NCI-H1105 (cell line): Measurements from ENCODE around the gene CSKMT.
A peak's percentile ranks its signal among the peaks of the same experiment; 100 is the strongest.
"Not testable (repeated sequence)": the region's sequence is repeated elsewhere in the genome, so short reads cannot be mapped to it uniquely, and the experiment has no call there.

ENCODE experiments used
- DNase-seq: peaks from one replicate; lab custom pipeline; 2025; lab: John Stamatoyannopoulos, UW

CSKMT gene

DNA sequence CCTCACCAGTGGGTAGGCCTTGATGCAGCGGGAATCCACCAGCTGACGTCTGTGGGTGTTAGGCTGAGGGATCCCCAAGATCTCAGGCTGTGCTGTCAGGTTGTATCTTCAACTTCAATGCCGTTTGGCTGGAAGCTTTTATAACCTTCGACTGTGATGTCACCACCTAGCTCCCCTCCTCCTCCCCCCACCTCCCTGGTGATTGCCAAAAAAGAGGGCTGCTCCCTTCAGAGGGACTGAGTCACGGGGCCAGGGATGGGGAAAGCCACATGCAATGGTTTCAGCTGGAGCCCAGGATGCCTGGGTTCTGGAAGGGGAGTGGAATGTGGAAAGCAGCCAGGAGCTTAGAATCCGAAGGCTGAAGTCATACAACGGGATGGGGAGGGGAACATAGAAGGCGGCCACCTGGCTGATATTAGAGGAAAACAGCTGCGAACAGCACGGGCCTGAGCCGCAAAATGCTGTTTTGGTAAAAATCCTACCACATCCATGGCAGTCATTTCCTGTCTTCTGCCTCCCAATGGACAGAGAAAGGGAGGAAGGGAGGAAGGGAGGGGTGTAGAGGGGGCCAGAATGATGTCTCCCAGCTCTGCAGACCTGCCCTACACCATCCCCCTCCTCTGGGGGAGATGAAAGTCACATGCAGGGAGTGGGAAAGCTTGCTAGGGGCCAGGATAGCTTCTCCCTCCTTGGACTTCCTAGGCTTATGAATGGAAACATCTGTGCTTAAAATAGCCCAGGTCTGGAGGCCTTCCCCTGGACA lies 24.5 kb downstream of the CSKMT start, which contains the start of gene LRRN4CL:
LRRN4CL (minus strand) TSS at position 110 of the 763 bp plus-strand sequence. CDS start 1,022 bp downstream, outside the sequence.
- DNase-seq = no peak

DNA sequence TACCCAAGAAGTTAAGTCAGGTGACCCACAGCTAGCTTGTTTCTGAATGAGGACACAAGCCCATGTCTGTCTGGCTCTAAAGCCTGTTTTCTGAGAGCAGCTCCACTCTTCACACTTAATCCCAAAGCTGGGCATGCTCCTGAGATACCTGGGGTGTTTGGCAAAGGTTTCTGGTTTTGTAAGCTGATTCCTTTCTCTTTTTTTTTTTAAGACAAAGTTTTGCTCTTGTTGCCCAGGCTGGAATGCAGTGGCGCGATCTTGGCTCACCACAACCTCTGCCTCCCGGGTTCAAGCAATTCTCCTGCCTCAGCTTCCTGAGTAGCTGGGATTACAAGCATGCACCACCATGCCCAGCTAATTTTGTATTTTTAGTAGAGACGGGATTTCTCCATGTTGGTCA lies 28.5 kb downstream of the CSKMT start:
- not testable (repeated sequence) for DNase-seq

GRCh38 chr11:62694455-62695167 lies 29.5 kb downstream of the CSKMT start:
- DNase-seq = peak; percentile 57

GRCh38 chr11:62702246-62702645 lies 37.1 kb downstream of the CSKMT start:
- no peak for DNase-seq

GRCh38 chr11:62703921-62704320 lies 38.8 kb downstream of the CSKMT start:
- DNase-seq = not testable (repeated sequence)

DNA sequence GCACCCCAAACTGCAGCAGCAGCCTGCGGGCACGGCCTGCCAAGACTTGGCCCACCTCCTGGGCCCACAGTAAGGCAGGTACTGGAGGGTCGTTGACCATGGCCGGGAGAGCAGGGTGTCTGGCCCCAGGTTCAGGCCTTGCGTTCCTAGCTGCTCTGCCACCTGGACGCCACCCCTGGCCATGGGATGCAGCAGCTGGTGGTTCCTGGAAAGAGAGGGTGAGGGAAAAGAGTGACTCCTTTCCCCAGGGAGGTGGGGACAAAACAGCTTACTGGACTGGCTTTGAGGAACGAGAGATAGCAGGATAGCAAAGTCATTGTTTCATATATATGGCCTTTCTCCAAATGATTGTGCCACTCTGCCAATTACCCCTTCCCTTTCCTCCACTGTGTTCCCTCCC lies 40.3 kb downstream of the CSKMT start:
- peak; percentile 24 for DNase-seq

GRCh38 chr11:62705880-62706849 lies 41.1 kb downstream of the CSKMT start:
- DNase-seq = peak; percentile 97

DNA sequence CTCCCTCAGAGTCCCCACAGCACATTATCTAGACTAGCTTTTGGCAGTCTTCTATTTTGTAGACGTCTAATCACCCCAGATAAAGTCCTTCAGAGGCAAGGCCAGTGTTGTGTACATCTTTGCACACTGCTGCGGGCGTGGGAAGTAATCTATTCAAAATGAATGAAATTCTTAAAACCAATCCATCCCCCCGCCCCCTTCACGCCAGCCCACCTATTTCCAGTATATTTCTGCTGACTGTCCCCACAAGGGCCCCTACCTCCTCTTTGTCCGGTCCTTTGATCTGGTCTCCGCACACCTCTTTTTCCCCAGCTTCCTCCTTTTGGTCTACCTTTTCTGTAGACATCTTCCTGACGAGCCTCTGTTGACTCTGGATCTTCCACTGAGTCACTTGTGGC lies 41.7 kb downstream of the CSKMT start:
- no peak for DNase-seq

GRCh38 chr11:62707277-62707861 lies 42.3 kb downstream of the CSKMT start, which contains the start of the genes BSCL2 and GNG3:
BSCL2 (minus strand) TSS chr11:62707424; CDS start chr11:62707195, 229 bp downstream.
GNG3 (plus strand) TSS chr11:62707676; CDS start chr11:62708296, 620 bp downstream.
- no peak for DNase-seq

- DNase-seq = no peak
Observed at GRCh38 chr11:62708392-62708791, 43.3 kb downstream of the CSKMT start.

GRCh38 chr11:62708793-62709192 lies 43.7 kb downstream of the CSKMT start:
- DNase-seq = peak; percentile 71

DNA sequence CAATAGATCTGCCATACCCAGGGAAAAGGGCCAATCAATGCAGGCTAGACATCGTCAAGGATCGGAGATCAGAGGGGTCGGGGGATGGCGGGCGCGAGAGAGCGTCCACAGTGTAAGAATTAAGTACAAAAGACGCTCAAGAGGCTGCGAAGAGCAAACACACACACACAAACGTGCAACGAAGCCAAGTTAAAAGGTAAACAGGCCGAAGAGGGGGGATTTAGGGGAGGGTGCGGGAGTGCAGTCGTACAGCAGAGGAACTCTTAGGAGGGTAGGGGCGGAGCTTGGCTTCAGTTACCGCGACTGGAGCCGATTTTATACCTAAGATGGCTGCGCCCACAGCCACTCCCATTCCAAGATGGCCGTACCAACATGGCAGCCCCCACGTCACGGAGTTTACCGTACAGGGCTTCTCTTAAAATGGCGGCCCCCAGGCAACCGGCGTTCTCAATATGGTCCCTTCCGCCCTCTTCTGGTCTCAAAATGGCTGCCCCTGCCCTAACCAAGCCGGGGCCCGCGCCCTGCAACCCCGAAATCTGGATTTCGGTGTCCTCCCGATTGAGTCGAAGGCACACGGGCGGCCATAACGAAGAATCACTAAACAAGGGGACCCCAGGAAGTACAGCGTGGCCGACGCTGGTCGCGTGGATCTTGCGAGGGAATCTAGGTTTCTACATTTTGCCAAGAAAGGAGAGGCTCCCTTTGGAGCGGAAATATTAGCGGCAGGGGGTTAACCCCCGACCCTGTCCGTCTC lies 44.3 kb downstream of the CSKMT start:
- DNase-seq = peak; percentile 99

DNA sequence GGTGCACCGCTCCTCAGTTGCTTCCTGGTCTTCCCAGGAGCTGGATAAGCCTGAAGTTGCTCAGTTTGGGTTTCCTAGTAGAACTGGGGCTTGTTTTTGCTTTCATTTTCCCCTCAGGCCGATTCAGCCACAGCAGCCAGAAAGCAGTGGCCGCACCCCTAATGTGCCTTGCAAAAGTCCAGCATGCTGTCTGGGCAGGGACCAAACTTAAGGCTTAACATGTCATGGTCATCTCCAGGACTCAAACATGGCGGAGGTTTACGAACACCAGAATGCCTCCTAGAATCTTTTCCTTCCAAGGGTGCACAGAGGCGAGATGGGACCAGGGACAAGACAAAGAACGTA lies 44.9 kb downstream of the CSKMT start:
- peak; percentile 59 for DNase-seq

DNA sequence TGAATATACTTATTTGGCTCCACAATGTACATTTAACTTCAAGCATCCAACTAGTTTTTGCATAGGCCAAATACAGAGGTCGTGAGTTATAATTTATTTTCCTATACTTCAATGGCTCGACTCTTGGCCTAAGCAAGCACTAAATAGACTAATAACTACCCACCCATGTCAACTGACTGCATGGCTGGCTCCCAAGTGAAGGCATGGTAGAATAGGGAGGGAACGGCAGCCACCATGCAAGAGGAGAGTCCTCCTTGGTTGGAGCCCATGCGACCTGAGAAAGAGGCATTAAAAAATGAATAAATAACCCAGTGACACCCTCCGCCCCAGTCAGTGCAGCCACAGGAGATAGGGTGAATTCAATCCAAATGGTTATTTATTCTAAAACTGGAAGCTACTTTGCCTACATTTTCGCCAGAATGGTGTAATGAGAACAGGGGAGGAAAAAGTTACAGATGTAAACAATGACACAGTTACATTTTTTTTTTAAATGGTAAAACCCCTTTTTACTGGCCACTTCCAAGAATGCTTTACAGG lies 47.2 kb downstream of the CSKMT start:
- DNase-seq = no peak

DNA sequence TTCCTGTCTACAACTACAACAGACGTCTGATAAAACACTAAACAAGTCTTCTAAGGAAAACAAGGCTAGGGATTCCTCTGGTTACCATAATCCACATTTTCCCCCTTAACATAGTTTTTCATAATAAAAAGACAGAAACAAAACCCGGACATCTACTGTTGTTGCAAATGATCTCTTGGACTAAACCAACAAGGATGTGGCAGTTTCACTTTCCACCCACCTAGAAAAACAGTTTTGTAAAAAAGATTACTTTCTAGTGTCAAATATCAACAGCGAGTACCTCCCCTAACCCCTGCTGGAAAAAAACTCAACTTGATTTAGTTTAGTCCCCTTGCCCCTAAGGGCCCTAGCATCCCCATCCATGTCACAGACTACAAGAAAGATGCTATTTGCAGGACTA lies 47.7 kb downstream of the CSKMT start:
- no peak for DNase-seq

DNA sequence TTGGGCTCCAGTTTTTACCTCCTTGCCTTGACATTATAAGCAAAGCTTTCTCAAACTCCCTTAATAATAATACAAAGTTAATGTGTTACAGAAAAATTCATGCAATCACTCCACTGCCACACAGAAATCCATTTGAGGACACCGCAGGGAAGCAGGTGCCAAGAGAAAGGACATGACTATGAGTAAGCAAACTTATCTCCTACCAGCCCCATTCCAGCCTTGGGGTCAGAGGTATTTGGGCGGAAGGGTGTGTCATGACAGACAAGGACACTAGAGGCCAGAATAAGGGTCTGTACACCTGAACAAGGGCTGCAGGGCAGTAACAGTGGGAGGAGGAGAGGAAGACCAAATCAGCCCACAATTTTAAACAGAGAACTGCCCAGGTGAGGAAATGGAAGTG lies 48.2 kb downstream of the CSKMT start:
- DNase-seq = no peak

GRCh38 chr11:62715150-62716130 lies 50.3 kb downstream of the CSKMT start:
- no peak for DNase-seq

GRCh38 chr11:62716206-62716605 lies 51.1 kb downstream of the CSKMT start:
- DNase-seq = no peak

GRCh38 chr11:62716816-62717215 lies 51.7 kb downstream of the CSKMT start:
- DNase-seq = no peak
